Measurements from ENCODE around the gene RNF181.
A peak's percentile ranks its signal among the peaks of the same experiment; 100 is the strongest.
"Not testable (repeated sequence)": the region's sequence is repeated elsewhere in the genome, so short reads cannot be mapped to it uniquely, and the experiment has no call there.

The RNF181 gene

GRCh38 chr2:85611217-85611704 lies 15.7 kb downstream of the RNF181 start:
- no peaks in the 10 kb centered on the region for H3K27me3 Mint-ChIP-seq
- no peak for ATAC-seq
- peak overlapping the region; percentile 98 for H3K4me3 Mint-ChIP-seq
- H3K4me1 Mint-ChIP-seq = peaks cover 35% of the 10 kb centered on the region
- H3K27ac Mint-ChIP-seq = peak overlapping the region; percentile 95
- no peak for DNase-seq
- H3K36me3 Mint-ChIP-seq (ENCODE audit: low read depth) = peaks cover 14% of the 10 kb centered on the region
- H3K9me3 Mint-ChIP-seq = no peaks in the 10 kb centered on the region

- peak; percentile 92 for DNase-seq
- H3K4me3 Mint-ChIP-seq = peak within 1 kb of the TSS; percentile 98
Observed at GRCh38 chr2:85611705-85612587, 16.4 kb downstream of the RNF181 start, which contains the start of gene C2orf68. Gene C2orf68, minus strand, starts transcription at chr2:85612066. Its CDS starts 82 bp downstream, at chr2:85611984.

GRCh38 chr2:85613717-85614515 lies 18.4 kb downstream of the RNF181 start:
- Mint-ChIP-seq H3K4me1 (peaks cover 49% of the 10 kb centered on the region), H3K36me3 (ENCODE audit: low read depth) (peaks cover 20% of the 10 kb centered on the region), H3K27ac (peak overlapping the region; percentile 39), H3K4me3 (no peak overlapping the region), H3K9me3 (no peaks in the 10 kb centered on the region), H3K27me3 (no peaks in the 10 kb centered on the region)
- DNase-seq (no peak), ATAC-seq (no peak)

More at GRCh38 chr2:85611705-85612587, 16.4 kb downstream of the RNF181 start, which contains the start of gene C2orf68:
- ATAC-seq = peak; percentile 79
- Mint-ChIP-seq H3K9me3 (no peaks in the 10 kb centered on the region), H3K27me3 (no peaks in the 10 kb centered on the region), H3K4me1 (peaks cover 35% of the 10 kb centered on the region), H3K36me3 (ENCODE audit: low read depth) (peaks cover 14% of the 10 kb centered on the region), H3K27ac (peak within 1 kb of the TSS; percentile 95)

- H3K4me3 Mint-ChIP-seq, H3K27me3 Mint-ChIP-seq, H3K27ac Mint-ChIP-seq, H3K9me3 Mint-ChIP-seq, DNase-seq, ATAC-seq: not testable (repeated sequence)
- H3K4me1 Mint-ChIP-seq = peaks cover 49% of the 10 kb centered on the region
- H3K36me3 Mint-ChIP-seq (ENCODE audit: low read depth) = peaks cover 27% of the 10 kb centered on the region
Observed at GRCh38 chr2:85614757-85615156, 19.2 kb downstream of the RNF181 start.

GRCh38 chr2:85615413-85615728 lies 19.8 kb downstream of the RNF181 start:
- no peak overlapping the region for H3K27ac Mint-ChIP-seq

GRCh38 chr2:85617723-85618122 lies 22.2 kb downstream of the RNF181 start:
- not testable (repeated sequence) for DNase-seq, H3K27me3 Mint-ChIP-seq, H3K9me3 Mint-ChIP-seq, ATAC-seq
- Mint-ChIP-seq H3K4me1 (peaks cover 34% of the 10 kb centered on the region), H3K27ac (peak overlapping the region; percentile 95), H3K4me3 (peak overlapping the region; percentile 93), H3K36me3 (ENCODE audit: low read depth) (peaks cover 34% of the 10 kb centered on the region)

More at GRCh38 chr2:85615413-85615728, 19.8 kb downstream of the RNF181 start:
- DNase-seq = no peak
- peaks cover 43% of the 10 kb centered on the region for H3K4me1 Mint-ChIP-seq
- H3K36me3 Mint-ChIP-seq (ENCODE audit: low read depth) = peaks cover 25% of the 10 kb centered on the region
- no peaks in the 10 kb centered on the region for H3K27me3 Mint-ChIP-seq
- ATAC-seq = no peak
- peak overlapping the region; percentile 93 for H3K4me3 Mint-ChIP-seq
- no peaks in the 10 kb centered on the region for H3K9me3 Mint-ChIP-seq

GRCh38 chr2:85619617-85620016 lies 24.1 kb downstream of the RNF181 start:
- Mint-ChIP-seq H3K9me3 (no peaks in the 10 kb centered on the region), H3K27me3 (no peaks in the 10 kb centered on the region), H3K27ac (no peak overlapping the region), H3K36me3 (ENCODE audit: low read depth) (peaks cover 50% of the 10 kb centered on the region), H3K4me3 (no peak overlapping the region), H3K4me1 (peaks cover 32% of the 10 kb centered on the region)
- ATAC-seq (no peak), DNase-seq (no peak)

GRCh38 chr2:85621338-85621737 lies 25.8 kb downstream of the RNF181 start:
- Mint-ChIP-seq H3K27me3 (no peaks in the 10 kb centered on the region), H3K9me3 (no peaks in the 10 kb centered on the region), H3K4me1 (peaks cover 23% of the 10 kb centered on the region), H3K4me3 (no peak overlapping the region), H3K27ac (no peak overlapping the region), H3K36me3 (ENCODE audit: low read depth) (peaks cover 61% of the 10 kb centered on the region)
- DNase-seq (no peak), ATAC-seq (no peak)

- peaks cover 58% of the 10 kb centered on the region for H3K36me3 Mint-ChIP-seq (ENCODE audit: low read depth)
Observed at GRCh38 chr2:85623991-85624390, 28.4 kb downstream of the RNF181 start.

GRCh38 chr2:85628658-85629057 lies 33.1 kb downstream of the RNF181 start:
- no peak overlapping the region for H3K4me3 Mint-ChIP-seq
- no peaks in the 10 kb centered on the region for H3K27me3 Mint-ChIP-seq
- DNase-seq = no peak
- H3K36me3 Mint-ChIP-seq (ENCODE audit: low read depth) = peaks cover 65% of the 10 kb centered on the region
- peak overlapping the region; percentile 77 for H3K27ac Mint-ChIP-seq
- peak; percentile 87 for ATAC-seq
- no peaks in the 10 kb centered on the region for H3K9me3 Mint-ChIP-seq
- H3K4me1 Mint-ChIP-seq = peaks cover 16% of the 10 kb centered on the region

More at GRCh38 chr2:85623991-85624390, 28.4 kb downstream of the RNF181 start:
- H3K27me3 Mint-ChIP-seq = no peaks in the 10 kb centered on the region
- DNase-seq = no peak
- H3K9me3 Mint-ChIP-seq = no peaks in the 10 kb centered on the region
- H3K27ac Mint-ChIP-seq = no peak overlapping the region
- no peak for ATAC-seq
- peaks cover 21% of the 10 kb centered on the region for H3K4me1 Mint-ChIP-seq
- no peak overlapping the region for H3K4me3 Mint-ChIP-seq

- H3K4me1 Mint-ChIP-seq = peaks cover 18% of the 10 kb centered on the region
- H3K36me3 Mint-ChIP-seq (ENCODE audit: low read depth) = peaks cover 57% of the 10 kb centered on the region
- no peak overlapping the region for H3K4me3 Mint-ChIP-seq
- no peak overlapping the region for H3K27ac Mint-ChIP-seq
- H3K9me3 Mint-ChIP-seq = no peaks in the 10 kb centered on the region
- ATAC-seq (no peak), DNase-seq (no peak)
- no peaks in the 10 kb centered on the region for H3K27me3 Mint-ChIP-seq
Observed at GRCh38 chr2:85631316-85631715, 35.8 kb downstream of the RNF181 start.

GRCh38 chr2:85635011-85635410 lies 39.5 kb downstream of the RNF181 start:
- Mint-ChIP-seq H3K27me3 (no peaks in the 10 kb centered on the region), H3K36me3 (ENCODE audit: low read depth) (peaks cover 63% of the 10 kb centered on the region), H3K9me3 (no peaks in the 10 kb centered on the region), H3K4me1 (peaks cover 5% of the 10 kb centered on the region), H3K4me3 (no peak overlapping the region), H3K27ac (peak overlapping the region; percentile 46)
- ATAC-seq (no peak), DNase-seq (no peak)

- Mint-ChIP-seq H3K27ac (no peak overlapping the region), H3K36me3 (ENCODE audit: low read depth) (peaks cover 60% of the 10 kb centered on the region), H3K9me3 (no peaks in the 10 kb centered on the region), H3K4me3 (no peak overlapping the region), H3K4me1 (peaks cover 5% of the 10 kb centered on the region), H3K27me3 (no peaks in the 10 kb centered on the region)
- ATAC-seq = no peak
- no peak for DNase-seq
Observed at GRCh38 chr2:85635636-85636035, 40.1 kb downstream of the RNF181 start.

- Mint-ChIP-seq H3K9me3 (no peaks in the 10 kb centered on the region), H3K4me1 (peaks cover 18% of the 10 kb centered on the region), H3K36me3 (ENCODE audit: low read depth) (peaks cover 68% of the 10 kb centered on the region), H3K4me3 (no peak overlapping the region), H3K27ac (peak overlapping the region; percentile 74), H3K27me3 (no peaks in the 10 kb centered on the region)
- DNase-seq = no peak
- ATAC-seq = peak; percentile 78
Observed at GRCh38 chr2:85642725-85643124, 47.2 kb downstream of the RNF181 start.

Data from activated naive CD8-positive, alpha-beta T cell treated with anti-CD3 and anti-CD28 coated beads, Interleukin-2, amount 50 U/mL, for 24 hours (primary cell).